Fibroblast of the conjunctiva (primary cell): ENCODE measurements around the gene MAMDC4.
"Not testable (repeated sequence)": the region's sequence is repeated elsewhere in the genome, so short reads cannot be mapped to it uniquely, and the experiment has no call there.

ENCODE experiments used
- DNase-seq: peaks from one replicate; pipeline ENCODE4 v3.0.0-alpha.2; 2010; ENCODE audit warnings: low read depth

Gene MAMDC4

DNA sequence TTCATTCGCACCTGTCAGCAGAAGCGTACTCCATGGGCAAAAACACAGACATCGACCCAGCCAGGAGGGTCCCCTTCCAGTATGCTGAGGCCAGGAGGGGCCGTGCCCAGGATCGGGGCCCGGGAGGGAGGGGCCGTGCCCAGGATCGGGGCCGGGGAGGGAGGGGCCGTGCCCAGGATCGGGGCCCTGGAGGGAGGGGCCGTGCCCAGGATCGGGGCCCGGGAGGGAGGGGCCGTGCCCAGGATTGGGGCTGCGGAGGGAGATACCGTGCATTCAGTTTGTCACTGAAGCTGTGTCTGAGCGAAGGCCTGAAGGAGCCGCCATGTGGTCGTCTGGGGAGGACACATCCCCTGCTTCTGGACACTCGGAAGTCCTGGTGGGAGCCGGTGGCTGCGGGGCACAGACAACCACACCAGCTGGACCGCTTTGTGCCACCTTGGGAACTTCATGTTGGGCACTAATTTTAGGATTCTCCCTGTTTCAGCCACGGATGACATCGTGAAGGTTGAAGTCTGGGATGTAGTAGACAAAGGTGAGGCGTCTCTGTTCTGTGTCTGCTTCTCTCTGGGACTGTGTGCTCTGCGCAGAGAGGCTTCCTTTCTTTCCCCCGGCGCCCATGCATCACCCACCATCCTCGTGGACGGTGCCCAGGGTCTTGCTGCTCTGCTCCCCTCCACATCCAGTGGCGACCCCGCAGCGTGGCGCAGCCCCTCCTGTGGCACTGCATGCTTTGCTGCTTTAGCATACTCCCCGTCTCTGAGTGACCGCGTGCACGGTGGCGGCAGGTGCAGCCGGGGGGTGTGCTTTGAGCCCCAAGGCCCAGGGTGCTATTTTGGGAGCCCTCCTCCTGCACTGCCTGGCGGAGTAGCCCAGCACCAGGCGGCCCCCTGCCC lies 26.6 kb upstream of the MAMDC4 start:
- no peak for DNase-seq

DNA sequence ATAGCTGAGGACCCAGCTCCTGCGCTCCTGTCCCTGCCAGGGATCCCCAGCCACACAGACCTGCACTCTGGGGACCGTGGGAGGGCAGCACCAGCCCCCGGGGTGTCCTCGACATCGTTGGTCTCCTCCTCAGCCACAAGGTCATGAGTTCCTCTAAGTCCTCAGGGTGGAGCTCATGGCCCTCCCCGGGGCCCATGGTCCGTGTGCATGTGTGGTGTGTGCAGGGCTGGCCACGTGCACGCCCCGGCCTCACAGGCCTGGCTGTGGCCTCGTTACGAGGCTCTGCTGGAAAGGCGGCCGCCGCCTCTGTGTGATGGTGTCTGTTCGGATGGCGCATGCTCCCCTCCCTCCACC lies 26.0 kb upstream of the MAMDC4 start:
- no peak for DNase-seq

DNA sequence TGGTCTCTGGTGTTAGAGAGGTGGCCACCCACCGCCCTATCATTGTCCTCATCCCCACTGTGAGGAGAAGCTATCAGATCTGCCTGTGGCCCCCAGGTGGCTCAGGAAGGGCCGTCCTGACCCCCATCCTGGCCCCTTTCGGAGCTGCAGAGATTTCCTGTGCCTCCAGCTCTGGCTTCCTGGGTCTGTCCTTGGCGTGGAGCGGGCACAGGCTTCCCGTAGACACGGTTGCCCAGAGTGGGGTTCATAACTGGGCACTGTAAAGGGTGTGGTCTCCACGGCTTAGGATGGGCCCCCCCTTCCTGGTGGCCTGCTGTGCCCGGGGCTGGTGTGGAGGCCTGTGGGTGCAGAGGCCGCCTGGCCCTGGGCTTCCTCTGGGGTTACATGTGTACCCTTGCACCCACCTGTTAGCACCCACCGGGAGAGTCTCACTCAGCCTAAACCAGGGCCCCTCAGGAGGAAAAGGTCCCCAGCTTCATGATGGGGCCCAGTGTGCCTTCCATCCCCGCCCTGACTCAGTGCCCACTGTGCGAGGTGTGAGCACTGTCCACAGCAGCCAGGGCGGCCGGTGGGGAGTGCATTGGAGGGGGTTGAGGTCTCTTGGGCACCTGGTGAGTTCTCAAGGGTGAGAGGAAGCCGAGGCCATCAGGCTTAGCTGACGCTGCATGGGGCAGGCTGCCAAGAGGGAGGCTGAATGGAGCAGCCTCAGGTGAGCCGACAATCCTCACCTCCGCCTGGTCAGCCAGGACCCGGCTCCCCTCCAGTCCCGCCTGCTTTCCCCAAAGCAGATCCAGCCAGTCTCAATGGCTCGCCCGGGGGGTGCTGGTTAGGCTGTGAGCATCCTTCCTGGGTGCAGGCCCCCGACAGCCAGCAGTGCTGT lies 25.2 kb upstream of the MAMDC4 start:
- DNase-seq, result no peak

DNA sequence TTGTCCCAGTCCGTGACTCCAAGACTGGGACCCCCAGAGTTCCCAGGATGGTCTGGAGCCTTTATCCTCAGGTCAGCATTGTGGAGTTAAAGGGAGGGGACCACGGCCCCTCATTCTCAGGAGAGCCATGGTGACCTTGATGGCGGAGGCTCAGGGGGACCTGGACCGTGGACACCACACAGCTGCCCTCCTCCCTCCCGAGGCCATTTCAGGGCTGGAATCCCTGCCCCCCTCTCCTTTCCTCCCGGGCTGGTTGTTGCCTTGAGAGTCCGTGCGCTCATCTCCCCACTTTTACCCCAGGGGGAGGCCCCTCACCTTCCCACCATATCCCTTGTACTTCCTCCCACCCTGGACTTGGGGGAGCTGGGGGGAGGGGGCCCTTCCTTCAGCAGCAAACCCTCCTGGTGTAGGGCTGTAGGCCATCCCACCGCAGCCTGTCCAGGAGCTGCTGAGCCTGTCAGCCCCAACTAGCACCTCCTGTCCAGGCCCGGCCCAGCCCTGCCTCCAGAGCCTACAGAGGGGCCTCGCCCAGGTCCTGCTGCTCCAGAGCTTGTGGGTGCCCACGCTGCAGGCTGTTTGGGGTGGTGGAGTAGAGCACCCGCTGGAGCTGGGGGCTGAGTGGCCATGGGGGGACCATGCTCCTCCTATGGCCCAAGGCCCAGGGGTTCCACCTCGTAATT lies 24.2 kb upstream of the MAMDC4 start:
- no peak for DNase-seq

DNA sequence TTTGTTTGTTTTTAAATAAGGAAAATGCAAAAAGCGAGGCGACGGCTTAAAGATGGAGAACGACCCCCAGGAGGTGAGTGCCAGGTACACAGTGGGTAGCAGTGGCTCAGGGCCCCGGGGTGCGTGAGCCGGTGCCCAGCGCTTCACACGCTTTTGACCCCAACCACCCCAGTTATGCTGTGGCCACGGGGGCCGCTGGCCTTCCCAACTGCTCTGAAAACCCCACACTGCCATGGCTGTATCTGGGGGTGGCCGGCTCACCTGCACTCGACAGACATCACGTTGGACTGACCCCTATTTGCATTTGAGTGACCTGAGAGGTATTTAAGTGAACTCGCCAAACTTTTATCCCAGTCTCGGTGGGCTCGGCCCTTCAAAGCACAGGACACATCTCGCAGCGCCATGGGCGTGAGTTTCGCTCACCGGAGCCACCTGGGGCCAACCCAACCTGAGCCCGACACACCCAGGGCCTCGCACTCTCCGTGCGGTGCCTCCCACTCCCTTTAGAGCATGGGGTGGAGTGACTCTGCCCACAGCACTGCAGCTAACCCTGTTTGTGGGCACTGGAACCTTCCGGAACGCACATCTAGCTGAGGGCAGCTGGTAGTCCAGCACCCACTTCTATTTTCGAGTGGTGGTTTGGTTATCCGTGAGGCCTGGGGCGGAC lies 23.5 kb upstream of the MAMDC4 start:
- DNase-seq, result no peak

DNA sequence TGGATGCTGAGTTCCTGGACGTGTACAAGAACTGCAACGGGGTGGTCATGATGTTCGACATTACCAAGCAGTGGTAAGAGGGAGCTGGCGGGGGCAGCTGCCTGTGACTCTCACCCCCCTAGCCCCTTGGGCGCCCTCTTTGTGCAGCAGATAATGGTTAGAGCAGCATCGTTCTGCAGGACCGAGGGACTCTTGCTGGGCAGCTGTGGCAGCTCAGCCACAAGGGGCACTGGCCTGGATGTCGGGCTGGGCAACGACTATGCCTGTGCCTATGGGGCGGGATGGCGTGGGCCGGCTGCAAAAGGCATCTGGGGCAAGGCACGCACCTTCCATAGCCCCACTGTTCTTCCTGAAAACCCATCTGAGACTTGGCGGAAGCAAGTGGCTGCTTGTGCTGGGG lies 22.7 kb upstream of the MAMDC4 start:
- DNase-seq, result no peak

DNA sequence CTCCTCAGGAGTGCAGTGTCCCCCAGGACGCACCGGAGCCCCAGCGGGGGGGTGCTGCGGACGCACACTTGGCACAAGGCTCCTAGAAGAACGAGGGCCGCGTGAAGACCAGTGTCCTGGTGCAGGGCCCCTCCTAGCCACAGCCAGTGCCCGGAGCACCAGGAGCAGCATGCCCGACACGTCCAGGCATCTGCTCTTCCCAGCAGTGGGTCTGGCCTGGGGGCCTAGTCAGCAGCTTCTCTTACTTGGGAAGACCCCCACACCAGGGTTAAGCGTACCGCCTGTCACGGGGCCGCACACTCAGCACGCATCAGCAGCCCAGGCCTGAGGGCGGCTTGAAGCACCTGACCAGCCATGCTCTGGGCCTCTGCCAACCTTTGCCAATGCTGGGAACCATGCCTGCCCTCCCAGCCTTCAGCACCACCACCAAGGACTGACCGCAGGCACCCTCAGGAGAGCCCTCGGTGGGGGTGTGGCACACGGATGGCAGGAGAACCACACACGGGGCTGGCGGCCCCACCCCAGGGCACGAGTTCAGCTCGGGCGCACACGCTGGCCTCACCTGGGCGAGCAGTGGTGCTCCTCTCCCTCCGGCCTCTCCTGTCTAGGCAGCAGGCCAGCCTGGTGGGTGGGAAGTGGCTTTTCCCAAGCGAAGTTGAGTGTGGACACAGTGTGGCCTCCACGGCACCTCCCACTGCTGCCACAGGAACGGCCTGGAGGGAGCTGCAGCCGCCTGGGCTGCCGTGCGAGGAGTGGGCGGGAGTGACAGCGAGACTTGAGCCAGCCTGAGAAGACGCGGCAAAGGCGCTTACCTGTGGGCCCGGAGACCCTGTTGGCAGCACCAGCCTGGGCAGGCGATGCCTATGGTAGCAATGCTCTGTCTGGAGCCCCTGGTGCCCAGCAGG lies 21.9 kb upstream of the MAMDC4 start:
- no peak for DNase-seq

DNA sequence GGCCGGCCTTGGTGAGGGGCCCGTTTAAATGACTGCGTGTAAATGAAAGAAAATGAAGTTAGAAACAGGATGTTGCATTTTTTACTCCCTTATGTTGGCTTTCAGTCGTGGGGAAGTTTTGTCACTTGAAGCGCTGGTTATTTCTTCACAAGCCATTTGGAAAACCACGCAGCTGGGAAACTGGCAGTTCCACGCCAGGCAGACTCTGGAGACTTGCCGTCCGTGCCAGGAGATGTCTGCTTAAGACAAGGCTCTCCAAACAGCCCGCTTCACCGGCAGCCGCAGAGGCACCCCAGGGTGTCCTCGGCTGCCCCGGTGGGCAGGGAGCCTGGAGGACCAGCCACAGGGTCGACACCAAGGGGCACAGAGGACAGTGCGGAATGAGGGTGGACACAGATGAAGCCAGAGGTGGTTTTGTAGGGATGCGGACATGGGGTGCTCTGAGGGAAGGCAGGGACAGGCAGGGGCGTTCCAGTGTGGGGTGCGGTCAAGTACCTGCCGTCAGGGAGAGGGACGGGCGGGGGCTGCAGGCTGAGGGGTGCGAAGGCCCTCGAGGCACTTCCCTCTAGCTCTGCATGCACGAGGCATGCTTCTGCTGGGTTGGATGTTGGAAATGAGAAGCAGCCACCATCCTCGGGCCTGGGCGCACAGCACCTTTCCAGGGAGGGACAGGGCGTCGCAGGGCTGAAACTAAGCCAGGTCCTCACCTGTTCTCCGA lies 21.0 kb upstream of the MAMDC4 start:
- no peak for DNase-seq

DNA sequence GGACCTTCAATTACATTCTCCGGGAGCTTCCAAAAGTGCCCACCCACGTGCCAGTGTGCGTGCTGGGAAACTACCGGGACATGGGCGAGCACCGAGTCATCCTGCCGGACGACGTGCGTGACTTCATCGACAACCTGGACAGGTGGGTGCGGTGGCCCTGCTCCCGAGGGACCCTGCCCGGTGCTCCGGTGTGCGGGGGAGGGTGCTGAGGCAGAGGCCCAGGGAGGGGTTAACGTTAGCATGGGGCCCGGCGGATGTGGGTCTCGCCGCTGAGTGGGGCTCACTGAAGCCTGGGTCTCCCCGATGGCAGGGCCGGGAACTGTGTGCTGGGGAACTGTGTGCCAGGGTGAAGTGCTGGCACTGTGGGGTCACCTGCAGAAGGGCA lies 20.4 kb upstream of the MAMDC4 start:
- no peak for DNase-seq

DNA sequence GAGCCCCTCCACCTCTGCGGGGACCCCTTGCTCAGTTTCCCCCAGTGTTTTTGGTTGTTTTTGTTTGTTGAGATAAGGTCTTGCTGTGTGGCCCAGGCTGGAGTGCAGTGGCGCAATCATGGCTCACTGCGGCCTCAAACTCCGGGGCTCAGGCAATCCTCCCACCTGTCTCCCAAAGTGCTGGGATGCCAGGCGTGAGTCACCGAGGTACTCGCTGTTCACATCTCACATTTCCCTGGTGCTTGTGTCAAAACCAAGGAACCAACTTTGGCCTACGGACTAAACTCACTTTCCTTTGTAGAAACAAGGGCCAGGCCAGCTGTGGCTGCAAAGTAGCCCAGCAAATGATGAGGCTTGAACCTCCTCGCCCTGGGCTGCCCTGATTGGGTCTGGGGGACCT lies 19.6 kb upstream of the MAMDC4 start:
- no peak for DNase-seq

DNA sequence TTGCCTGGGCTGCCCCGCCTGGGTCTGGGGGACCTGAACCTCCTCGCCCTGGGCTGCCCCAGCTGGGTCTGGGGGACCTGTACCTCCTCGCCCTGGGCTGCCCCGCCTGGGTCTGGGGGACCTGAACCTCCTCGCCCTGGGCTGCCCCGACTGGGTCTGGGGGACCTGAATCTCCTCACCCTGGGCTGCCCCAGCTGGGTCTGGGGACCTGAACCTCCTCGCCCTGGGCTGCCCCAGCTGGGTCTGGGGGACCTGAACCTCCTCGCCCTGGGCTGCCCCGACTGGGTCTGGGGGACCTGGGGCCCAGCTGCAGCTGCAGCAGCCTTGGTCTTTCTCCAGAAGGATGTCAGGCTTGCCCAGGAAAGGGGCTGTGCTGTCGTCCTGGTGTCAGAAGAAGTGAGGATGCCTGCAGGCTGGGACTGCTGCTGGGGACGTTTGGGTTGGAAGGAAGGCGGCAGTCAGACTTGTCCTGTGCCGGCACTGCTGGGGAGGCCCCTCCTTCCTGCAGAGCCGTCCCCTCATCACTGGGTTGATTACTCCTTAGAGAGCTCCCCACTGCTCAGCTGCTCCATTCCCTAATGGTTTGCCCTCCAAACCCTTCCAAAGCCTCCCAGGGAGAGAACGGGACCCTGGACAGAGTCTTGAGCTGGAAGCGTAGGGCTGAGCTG lies 18.6 kb upstream of the MAMDC4 start:
- DNase-seq, result not testable (repeated sequence)

DNA sequence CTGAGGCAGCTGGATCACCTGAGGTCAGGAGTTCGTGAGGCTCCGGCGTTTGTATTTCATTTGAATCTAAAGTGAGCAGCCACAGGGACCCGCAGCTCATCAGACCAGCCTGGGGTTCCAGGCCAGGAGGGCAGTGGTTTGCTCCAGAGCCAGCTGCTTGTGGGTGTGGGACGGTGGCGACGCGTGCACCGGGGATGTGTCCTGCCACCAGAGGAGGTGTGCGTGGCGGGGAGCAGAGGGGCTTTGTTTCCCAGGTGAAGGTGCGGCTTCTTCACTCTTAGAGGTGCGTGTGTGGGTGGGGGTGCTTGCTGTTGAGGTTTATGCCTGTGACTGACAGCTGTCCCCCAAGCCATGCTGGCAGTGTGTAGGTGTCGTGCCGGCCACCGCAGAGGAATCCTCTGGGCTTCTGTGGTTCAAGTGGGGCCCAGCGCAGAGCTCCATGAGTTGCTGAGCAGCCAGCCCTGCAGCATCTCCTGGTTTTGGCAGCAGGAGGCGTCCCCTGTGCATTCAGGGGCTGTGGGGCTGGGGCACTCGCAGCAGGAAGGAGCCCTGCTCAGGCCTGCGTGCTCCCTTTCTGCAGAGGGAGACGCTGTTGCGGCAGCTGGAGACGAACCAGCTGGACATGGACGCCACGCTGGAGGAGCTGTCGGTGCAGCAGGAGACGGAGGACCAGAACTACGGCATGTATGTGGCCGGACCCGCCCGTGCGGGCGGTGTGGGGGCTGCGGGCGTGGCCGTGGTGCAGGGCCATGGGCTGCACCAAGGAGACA lies 16.8 kb upstream of the MAMDC4 start:
- no peak for DNase-seq

DNA sequence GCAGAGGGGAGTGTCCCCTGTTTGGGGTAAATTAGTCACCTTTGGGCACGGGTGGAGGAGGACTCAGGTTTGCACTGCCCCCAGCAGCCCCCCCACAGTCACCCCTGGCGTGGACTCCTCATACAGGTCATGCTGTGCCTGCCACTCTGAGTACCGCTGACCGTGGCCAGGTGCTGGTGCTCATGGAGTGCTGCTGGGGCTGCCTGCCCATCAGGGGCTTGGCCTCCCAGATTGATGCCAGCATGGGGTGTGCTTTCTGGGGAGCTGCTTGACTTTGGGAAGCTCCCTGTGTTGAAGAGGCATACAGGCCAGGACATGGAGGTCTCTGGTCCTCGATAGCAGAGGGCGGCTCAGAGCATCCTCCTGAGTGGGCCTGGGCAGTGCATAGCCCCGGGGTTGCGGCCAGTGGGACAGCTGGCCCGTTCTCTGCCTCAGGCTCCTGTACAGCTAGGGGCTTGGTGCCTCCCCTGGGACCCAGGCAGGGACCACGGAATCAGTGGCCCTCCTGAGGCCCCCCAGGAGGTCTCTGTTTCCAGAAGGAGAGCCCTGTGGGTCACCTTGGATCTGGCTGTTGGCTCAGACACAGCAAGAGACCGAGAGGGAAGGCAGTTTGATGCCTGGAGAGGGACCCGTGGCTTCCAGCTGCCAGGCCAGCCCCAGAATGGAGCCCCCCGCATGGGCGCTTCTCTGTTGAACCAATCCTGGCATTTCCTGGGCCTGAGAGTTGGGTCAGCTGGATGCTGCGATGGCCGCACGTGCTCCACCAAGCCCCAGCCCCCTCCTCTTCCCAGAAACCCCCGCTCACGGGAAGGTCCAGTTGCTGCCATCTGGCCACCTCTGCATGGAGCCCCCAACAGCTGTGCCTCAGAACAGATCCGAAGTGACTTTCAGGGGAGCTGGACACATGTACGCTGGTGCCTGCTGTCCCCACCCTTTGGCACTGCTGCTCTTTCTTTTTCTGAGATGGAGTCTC lies 15.9 kb upstream of the MAMDC4 start:
- no peak for DNase-seq

DNA sequence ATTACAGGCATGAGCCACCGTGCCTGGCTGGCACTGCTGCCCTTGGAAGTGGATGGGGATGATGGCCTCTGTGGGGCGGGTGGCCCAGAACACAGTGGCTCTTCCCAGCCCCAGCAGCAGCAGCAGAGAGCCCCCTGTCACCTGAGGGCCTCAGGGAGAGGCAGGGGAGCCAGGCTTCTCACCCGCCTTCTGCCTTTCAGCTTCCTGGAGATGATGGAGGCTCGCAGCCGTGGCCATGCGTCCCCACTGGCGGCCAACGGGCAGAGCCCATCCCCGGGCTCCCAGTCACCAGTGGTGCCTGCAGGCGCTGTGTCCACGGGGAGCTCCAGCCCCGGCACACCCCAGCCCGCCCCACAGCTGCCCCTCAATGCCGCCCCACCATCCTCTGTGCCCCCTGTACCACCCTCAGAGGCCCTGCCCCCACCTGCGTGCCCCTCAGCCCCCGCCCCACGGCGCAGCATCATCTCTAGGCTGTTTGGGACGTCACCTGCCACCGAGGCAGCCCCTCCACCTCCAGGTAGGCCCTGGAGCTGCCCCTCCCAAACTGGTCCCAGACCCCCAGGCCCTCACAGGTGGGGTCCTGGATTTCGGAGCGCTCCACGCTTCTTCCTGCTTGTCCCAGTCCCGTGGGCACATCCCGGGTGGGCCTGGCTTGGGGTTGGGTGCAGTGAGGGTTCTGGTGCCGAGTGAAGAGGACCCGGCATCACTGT lies 14.8 kb upstream of the MAMDC4 start:
- no peak for DNase-seq

DNA sequence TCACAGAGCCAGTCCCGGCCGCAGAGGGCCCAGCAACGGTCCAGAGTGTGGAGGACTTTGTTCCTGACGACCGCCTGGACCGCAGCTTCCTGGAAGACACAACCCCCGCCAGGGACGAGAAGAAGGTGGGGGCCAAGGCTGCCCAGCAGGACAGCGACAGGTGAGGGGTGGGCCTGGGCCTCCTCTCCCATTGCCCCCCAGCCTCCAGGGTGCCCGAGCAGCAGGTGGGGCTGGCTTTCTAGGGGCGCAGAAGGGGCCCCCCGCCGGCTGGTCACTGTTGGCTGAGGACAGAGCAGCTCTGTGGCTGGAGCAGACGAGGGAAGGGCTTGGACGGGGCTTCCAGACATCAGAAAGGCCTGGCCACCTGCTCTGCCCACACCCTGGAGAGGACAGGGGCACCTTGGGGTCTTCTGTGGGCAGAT lies 14.3 kb upstream of the MAMDC4 start:
- DNase-seq, result not testable (repeated sequence)

DNA sequence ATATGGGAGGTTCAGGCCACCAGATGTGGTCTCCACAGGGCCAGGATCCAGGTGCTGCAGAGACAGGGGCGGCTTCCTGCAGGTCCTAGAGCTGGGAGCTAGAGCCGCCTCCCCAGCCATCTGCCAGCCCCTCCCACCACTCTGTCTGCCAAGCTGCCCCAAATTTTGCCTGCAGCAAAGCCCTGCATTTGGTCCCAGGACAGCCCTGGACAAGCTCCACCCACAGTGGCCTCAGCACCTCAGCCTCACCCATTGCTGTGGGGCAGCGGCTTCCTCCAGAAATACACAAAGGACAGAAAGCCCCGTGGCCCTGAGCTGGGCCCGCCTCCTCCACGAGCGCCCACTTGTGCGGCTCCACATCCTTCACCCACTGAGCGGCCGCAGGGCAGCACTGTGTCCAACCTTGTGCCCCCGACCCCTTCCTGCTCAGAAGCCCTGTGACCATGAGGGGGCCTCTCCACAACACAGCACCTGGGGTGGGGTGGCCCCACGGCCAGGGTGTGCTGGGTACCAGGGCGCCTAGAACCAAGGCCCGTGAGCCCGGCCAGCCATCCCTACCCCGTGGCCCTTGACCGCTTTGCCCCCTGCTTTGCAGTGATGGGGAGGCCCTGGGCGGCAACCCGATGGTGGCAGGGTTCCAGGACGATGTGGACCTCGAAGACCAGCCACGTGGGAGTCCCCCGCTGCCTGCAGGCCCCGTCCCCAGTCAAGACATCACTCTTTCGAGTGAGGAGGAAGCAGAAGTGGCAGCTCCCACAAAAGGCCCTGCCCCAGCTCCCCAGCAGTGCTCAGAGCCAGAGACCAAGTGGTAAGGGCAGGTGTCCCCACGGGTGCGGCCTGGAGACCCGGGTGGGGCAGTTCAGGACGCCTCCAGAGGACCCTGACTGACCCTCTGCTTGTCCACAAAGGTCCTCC lies 13.6 kb upstream of the MAMDC4 start:
- DNase-seq, result no peak
